Natural killer cell (primary cell): ENCODE measurements around the gene C1QTNF5. TPM values are rescaled to one million over a fixed set of nuclear protein-coding genes. Genes with fewer than 3 reads are reported as not detected.

Experiments used
- ATAC-seq, 3 donors: fragments of 150-1000 bp in 2 of 3; fragments of 200-7000 bp in 1 of 3; cut with Tn5 transposase; 1 replicate in 1 of 3; 2 replicates in 2 of 3; pipeline ENCODE4 v1.10.0; 2021; ENCODE audit warnings: mild to moderate bottlenecking in 2 of 3, moderate library complexity in 2 of 3
- DNase-seq, 2 donors: peaks; one replicate each; pipeline versions ENCODE4 v3.0.0 to v3.0.0-alpha.2; 2013 to 2021; ENCODE audit warnings: mixed read lengths in 1 of 2
- H3K27ac ChIP-seq: one replicate; pipeline ENCODE4 v1.5.1; 2013; ENCODE audit warnings: mild to moderate bottlenecking, low read length
- H3K27me3 ChIP-seq: one replicate; pipeline ENCODE4 v1.6.1; 2013; ENCODE audit warnings: low read length; ENCODE audit not compliant: control insufficient read depth, insufficient read depth
- H3K36me3 ChIP-seq: one replicate; pipeline ENCODE4 v1.6.1; 2013; ENCODE audit warnings: low read length; ENCODE audit not compliant: control insufficient read depth, insufficient read depth
- H3K4me1 ChIP-seq: one replicate; pipeline ENCODE4 v1.6.1; 2013; ENCODE audit warnings: low read length; ENCODE audit not compliant: control insufficient read depth, insufficient read depth
- H3K4me3 ChIP-seq: one replicate; pipeline ENCODE4 v1.5.1; 2013; ENCODE audit warnings: low read length
- H3K9me3 ChIP-seq: one replicate; pipeline ENCODE4 v1.6.1; 2013; ENCODE audit warnings: low read length; ENCODE audit not compliant: control insufficient read depth, insufficient read depth
- H3K27ac Mint-ChIP-seq, 2 donors: one replicate each; pipeline ENCODE4 v1.8.0; 2022; ENCODE audit warnings: mild to moderate bottlenecking in 2 of 2, mixed read lengths in 2 of 2, moderate library complexity in 1 of 2
- H3K27me3 Mint-ChIP-seq, 2 donors: one replicate each; pipeline ENCODE4 v1.8.0; 2022; ENCODE audit warnings: low read depth in 2 of 2, mixed read lengths in 2 of 2
- H3K36me3 Mint-ChIP-seq: one replicate; pipeline ENCODE4 v1.8.0; 2022; ENCODE audit warnings: mixed read lengths
- H3K4me1 Mint-ChIP-seq, 2 donors: one replicate each; pipeline ENCODE4 v1.8.0; 2022; ENCODE audit warnings: mixed read lengths in 2 of 2
- H3K4me3 Mint-ChIP-seq: one replicate; pipeline ENCODE4 v1.8.0; 2022; ENCODE audit warnings: mild to moderate bottlenecking, moderate library complexity, mixed read lengths
- H3K9me3 Mint-ChIP-seq, 2 donors: one replicate each; pipeline ENCODE4 v1.8.0; 2022; ENCODE audit warnings: mixed read lengths in 2 of 2
- WGBS: methylation state at CpG from one replicate; pipeline ENCODE4 v1.1.7; 2013; ENCODE audit warnings: missing lambda C conversion rate; ENCODE audit not compliant: insufficient coverage; 5-methylcytosine and 5-hydroxymethylcytosine counted together
- intact Hi-C: fragments of 100-400 bp; cut with micrococcal nuclease; formaldehyde crosslinking; loops from one replicate; pipeline ENCODE4 v1.14.2; 2022
- total RNA-seq, 4 donors: library from RNA; stranded (reverse); fragments of 120-200 nt in 1 of 4; gene quantifications; one replicate each; pipeline versions ENCODE4 v1.2.3 to v1.2.4, GENCODE V29; 2013 to 2022
- TF ChIP-seq, protein P1 (sequence below): fragments of 200-600 bp; IDR thresholded peaks from one replicate; pipeline ENCODE4 v1.8.0; 2022; ENCODE audit warnings: antibody characterized with exemption

The C1QTNF5 gene, protein sequence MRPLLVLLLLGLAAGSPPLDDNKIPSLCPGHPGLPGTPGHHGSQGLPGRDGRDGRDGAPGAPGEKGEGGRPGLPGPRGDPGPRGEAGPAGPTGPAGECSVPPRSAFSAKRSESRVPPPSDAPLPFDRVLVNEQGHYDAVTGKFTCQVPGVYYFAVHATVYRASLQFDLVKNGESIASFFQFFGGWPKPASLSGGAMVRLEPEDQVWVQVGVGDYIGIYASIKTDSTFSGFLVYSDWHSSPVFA
- total RNA-seq, result not detected
- not detected for total RNA-seq (2013)

DNA sequence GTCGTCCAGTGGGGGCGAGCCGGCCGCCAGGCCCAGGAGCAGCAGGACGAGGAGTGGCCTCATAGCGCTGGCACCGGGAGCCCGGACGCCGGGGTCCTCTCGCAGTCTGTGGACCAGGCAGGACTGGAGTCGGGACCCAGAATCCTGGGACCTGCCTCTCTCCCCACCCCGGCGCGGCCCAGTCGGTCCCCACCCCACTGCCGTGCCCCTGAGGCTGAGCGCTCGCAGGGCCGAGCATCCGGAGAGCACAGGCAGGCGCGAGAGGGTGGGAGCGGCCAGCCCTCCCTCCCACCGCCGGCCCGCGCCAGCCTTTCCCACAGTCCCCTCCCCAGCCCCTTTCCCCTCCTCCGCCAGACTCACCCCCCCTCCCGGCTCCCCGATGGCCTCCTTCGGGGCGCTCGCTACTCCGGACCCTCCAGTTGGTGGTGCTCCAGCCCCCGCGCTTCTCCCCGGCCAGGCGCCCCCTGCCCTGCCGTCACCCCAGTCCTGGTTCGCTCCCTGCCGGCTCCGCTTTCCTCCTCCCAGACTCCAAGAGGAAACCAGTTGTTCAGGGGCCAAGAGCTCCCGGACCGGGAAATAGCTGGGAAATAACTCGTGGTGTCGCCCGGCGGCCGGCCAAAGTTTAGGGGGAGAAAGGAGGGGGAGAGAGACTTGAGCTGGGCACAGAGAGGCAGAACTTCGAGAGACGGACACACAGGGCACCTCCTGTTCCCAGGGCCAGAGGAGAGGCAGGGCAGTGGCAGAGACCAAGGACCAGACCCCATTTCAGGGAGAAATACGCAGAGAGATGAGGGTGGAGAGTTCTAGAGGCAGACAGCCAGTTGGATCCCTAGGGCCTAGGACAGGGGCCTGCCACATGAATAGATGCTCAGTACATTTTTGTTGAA is at the start of gene C1QTNF5:
C1QTNF5 (minus strand) TSS at position 549 of the 887 bp plus-strand sequence; CDS start at position 63, 486 bp downstream.
- H3K36me3 ChIP-seq, result no peaks in the 10 kb centered on the region
- peaks cover 20% of the 10 kb centered on the region for H3K27me3 ChIP-seq
- no peak within 1 kb of the TSS for H3K27ac ChIP-seq
- DNase-seq, result no peak
- intact Hi-C loops, result no loop called here
- Mint-ChIP-seq H3K27me3 (peaks cover 33 to 40% of the 10 kb centered on the region in 2 donors), H3K4me1 (peaks cover 0 to 36% of the 10 kb centered on the region in 2 donors), H3K4me3 (no peak within 1 kb of the TSS), H3K27ac (no peak within 1 kb of the TSS), H3K9me3 (no peaks in the 10 kb centered on the region), H3K36me3 (no peaks in the 10 kb centered on the region)
- peaks cover 27% of the 10 kb centered on the region for H3K4me1 ChIP-seq
- peak in 2 of 3 donors; percentile 10 to 17 for ATAC-seq
- no peak within 1 kb of the TSS for H3K4me3 ChIP-seq
- WGBS, result 7% methylated on average over 52 of the region's 53 CpGs
- TF ChIP-seq, protein P1, sequence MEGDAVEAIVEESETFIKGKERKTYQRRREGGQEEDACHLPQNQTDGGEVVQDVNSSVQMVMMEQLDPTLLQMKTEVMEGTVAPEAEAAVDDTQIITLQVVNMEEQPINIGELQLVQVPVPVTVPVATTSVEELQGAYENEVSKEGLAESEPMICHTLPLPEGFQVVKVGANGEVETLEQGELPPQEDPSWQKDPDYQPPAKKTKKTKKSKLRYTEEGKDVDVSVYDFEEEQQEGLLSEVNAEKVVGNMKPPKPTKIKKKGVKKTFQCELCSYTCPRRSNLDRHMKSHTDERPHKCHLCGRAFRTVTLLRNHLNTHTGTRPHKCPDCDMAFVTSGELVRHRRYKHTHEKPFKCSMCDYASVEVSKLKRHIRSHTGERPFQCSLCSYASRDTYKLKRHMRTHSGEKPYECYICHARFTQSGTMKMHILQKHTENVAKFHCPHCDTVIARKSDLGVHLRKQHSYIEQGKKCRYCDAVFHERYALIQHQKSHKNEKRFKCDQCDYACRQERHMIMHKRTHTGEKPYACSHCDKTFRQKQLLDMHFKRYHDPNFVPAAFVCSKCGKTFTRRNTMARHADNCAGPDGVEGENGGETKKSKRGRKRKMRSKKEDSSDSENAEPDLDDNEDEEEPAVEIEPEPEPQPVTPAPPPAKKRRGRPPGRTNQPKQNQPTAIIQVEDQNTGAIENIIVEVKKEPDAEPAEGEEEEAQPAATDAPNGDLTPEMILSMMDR, result no peak
- no peaks in the 10 kb centered on the region for H3K9me3 ChIP-seq

DNA sequence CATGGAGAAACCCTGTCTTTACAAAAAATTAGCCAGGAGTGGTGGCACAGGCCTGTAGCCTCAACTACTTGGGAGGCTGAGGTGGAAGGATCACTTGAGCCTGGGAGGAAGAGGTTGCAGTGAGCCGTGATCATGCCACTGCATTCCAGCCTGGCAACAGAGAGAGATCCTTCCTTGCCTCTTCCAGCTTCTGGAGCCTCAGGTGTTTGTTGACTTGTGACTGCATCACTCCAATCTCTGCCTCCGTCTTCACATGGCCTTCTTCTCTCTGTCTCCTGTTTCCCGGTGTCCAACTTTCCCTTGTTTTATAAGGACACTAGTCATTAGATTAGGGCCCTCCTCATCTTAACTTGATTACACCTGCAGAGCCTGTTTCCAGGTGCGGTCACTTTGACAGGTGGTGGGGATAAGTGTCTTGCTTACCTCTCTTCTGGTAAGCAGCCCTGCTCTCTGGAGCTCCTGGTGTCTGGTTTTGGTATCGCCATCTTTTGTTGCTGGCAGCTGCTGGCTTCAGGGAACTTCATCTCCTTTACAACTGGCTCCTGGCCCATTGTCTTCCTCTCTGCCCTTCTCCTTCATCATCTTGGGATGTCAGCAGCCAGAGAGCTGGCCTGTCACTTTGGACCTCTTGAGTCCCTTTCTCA is 49.0 kb upstream of the C1QTNF5 start:
- intact Hi-C loops, result no loop called here
- 85% methylated on average over 5 of the region's 5 CpGs for WGBS
- ATAC-seq, result peak in 2 of 3 donors; percentile 44 to 52

DNA sequence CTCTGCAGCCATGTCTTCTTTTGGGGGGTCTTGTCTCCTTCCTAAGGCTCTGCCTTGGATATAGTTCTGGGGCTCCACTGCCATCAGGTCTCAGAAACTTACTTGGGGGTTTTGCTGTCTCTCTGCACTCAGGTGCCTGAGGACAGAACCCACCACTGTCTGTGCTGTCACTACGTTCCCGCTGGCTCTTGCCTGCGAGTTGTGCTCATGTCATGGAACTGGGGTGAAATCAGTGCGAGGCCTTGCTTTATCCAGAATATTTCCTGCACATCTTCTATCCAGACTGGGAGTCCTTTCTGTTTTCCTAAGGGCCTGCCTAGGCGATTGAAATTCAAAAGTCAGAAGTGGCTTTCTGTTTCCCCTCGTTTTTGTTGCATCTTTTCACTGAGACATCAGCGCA is 47.4 kb upstream of the C1QTNF5 start:
- H3K9me3 Mint-ChIP-seq, result no peaks in the 10 kb centered on the region
- DNase-seq (no peak), ATAC-seq (no peak)
- peaks cover 7 to 24% of the 10 kb centered on the region in 2 donors for H3K27me3 Mint-ChIP-seq
- Histone ChIP-seq H3K27ac (no peak overlapping the region), H3K9me3 (no peaks in the 10 kb centered on the region), H3K4me1 (no peaks in the 10 kb centered on the region), H3K36me3 (no peaks in the 10 kb centered on the region), H3K27me3 (peaks cover 3% of the 10 kb centered on the region), H3K4me3 (no peak overlapping the region)
- no peaks in the 10 kb centered on the region for H3K4me1 Mint-ChIP-seq
- intact Hi-C loops, result no loop called here
- no peak overlapping the region for H3K4me3 Mint-ChIP-seq
- no peak overlapping the region for H3K27ac Mint-ChIP-seq
- no peaks in the 10 kb centered on the region for H3K36me3 Mint-ChIP-seq
- WGBS, result 85% methylated on average over 6 of the region's 7 CpGs
- TF ChIP-seq, protein P1, result no peak

More for the DNA sequence above, 49.0 kb upstream of the C1QTNF5 start:
- Mint-ChIP-seq H3K4me3 (no peak overlapping the region), H3K27ac (no peak overlapping the region), H3K36me3 (no peaks in the 10 kb centered on the region), H3K4me1 (no peaks in the 10 kb centered on the region), H3K27me3 (peaks cover 10 to 34% of the 10 kb centered on the region in 2 donors), H3K9me3 (no peaks in the 10 kb centered on the region)
- Histone ChIP-seq H3K27ac (no peak overlapping the region), H3K27me3 (no peaks in the 10 kb centered on the region), H3K4me3 (no peak overlapping the region), H3K36me3 (no peaks in the 10 kb centered on the region), H3K4me1 (no peaks in the 10 kb centered on the region), H3K9me3 (no peaks in the 10 kb centered on the region)
- peak in 1 of 2 donors; percentile 50 for DNase-seq
- TF ChIP-seq, protein P1, result peak; percentile 33
